GM23248 (cell line): Measurements from ENCODE around the gene HK1. TPM values are rescaled to one million over a fixed set of nuclear protein-coding genes. Genes with fewer than 3 reads are reported as not detected.

Experiments
- DNase-seq: peaks from one replicate; pipeline ENCODE4 v3.0.0-alpha.2; 2015
- H2AFZ ChIP-seq: fragments of 200-600 bp; sonication (generic); 2 replicates; pipeline ENCODE4 v1.6.1; 2016; ENCODE audit warnings: antibody characterized with exemption
- H3F3A ChIP-seq: fragments of 200-600 bp; sonication (generic); 2 replicates; pipeline ENCODE4 v1.6.1; 2016; ENCODE audit warnings: mild to moderate bottlenecking, antibody characterized with exemption, mixed run types; ENCODE audit not compliant: insufficient read depth
- H3K27ac ChIP-seq: fragments of 200-600 bp; sonication (generic); 2 replicates; pipeline ENCODE4 v1.5.1; 2016; ENCODE audit warnings: mild to moderate bottlenecking
- H3K27me3 ChIP-seq: fragments of 200-600 bp; sonication (generic); replicated peaks from 2 replicates; pipeline ENCODE4 v1.6.1; 2016; ENCODE audit warnings: mild to moderate bottlenecking; ENCODE audit not compliant: insufficient read depth
- H3K36me3 ChIP-seq: fragments of 200-600 bp; sonication (generic); 2 replicates; pipeline ENCODE4 v1.6.1; 2016; ENCODE audit warnings: low read depth, mild to moderate bottlenecking
- H3K4me1 ChIP-seq: fragments of 200-600 bp; sonication (generic); 2 replicates; pipeline ENCODE4 v1.6.1; 2016; ENCODE audit warnings: mild to moderate bottlenecking; ENCODE audit not compliant: insufficient read depth
- H3K4me2 ChIP-seq: fragments of 200-600 bp; sonication (generic); one replicate; pipeline ENCODE4 v1.6.1; 2016; ENCODE audit warnings: mild to moderate bottlenecking; ENCODE audit not compliant: unreplicated experiment
- H3K4me3 ChIP-seq: fragments of 200-600 bp; sonication (generic); 2 replicates; pipeline ENCODE4 v1.5.1; 2016; ENCODE audit warnings: mild to moderate bottlenecking
- H3K79me2 ChIP-seq: fragments of 200-600 bp; sonication (generic); 2 replicates; pipeline ENCODE4 v1.6.1; 2016; ENCODE audit warnings: mild to moderate bottlenecking; ENCODE audit not compliant: insufficient read depth
- H3K9ac ChIP-seq: fragments of 200-600 bp; sonication (generic); 2 replicates; pipeline ENCODE4 v1.6.1; 2016; ENCODE audit warnings: mild to moderate bottlenecking
- H3K9me2 ChIP-seq: fragments of 200-600 bp; sonication (generic); 2 replicates; pipeline ENCODE4 v1.6.1; 2016; ENCODE audit warnings: mixed run types, mild to moderate bottlenecking, moderate library complexity; ENCODE audit not compliant: insufficient read depth
- H3K9me3 ChIP-seq: fragments of 200-600 bp; sonication (generic); one replicate; pipeline ENCODE4 v1.6.1; 2017; ENCODE audit warnings: low read depth
- H4K20me1 ChIP-seq: fragments of 200-600 bp; sonication (generic); 2 replicates; pipeline ENCODE4 v1.6.0; 2016; ENCODE audit not compliant: insufficient read depth
- EZH2 ChIP-seq: fragments of 200-600 bp; sonication (generic); IDR thresholded peaks from 2 replicates; pipeline ENCODE4 v1.6.1; 2018; ENCODE audit warnings: antibody characterized with exemption, mild to moderate bottlenecking; ENCODE audit not compliant: insufficient read depth, poor library complexity, severe bottlenecking
- EZH2phosphoT487 ChIP-seq: fragments of 200-600 bp; sonication (generic); IDR thresholded peaks from 2 replicates; pipeline ENCODE4 v1.6.1; 2018; ENCODE audit warnings: antibody characterized with exemption, moderate library complexity, mild to moderate bottlenecking, low read depth; ENCODE audit not compliant: insufficient read depth
- WGBS, 2 experiments: methylation state at CpG; one replicate each; pipeline ENCODE4 v1.1.6; 2015 to 2017; ENCODE audit warnings: low lambda C conversion rate in 2 of 2, low coverage in 1 of 2; ENCODE audit errors: missing lambda C conversion rate in 2 of 2; 5-methylcytosine and 5-hydroxymethylcytosine counted together
- in situ Hi-C: fragments of 300-500 bp; cut with MboI; formaldehyde crosslinking; loops from 2 replicates; pipeline ENCODE4 v1.15.0; 2020
- polyA plus RNA-seq: library from polyadenylated mRNA; unstranded; fragments of >200 nt; fragmentation: Nextera tagmentation; extraction: Ambion mirVana; gene quantifications from 2 replicates; pipeline ENCODE4 v1.2.1, GENCODE V29; 2016
- total RNA-seq: library from RNA; depleted of rRNA; stranded (reverse); fragments of >200 nt; shearing (Covaris generic); gene quantifications from 2 replicates; pipeline ENCODE4 v1.2.3, GENCODE V29; 2014

Gene HK1
- total and polyA plus RNA-seq, 2 experiments from 2014 or later: 96.6 to 134 TPM

- Histone ChIP-seq H4K20me1 (no peaks in the 10 kb centered on the region), H3K79me2 (no peaks in the 10 kb centered on the region), H3K27ac (no peak overlapping the region), H2AFZ (no peak overlapping the region), H3K4me3 (no peak overlapping the region), H3K9ac (no peak overlapping the region), H3K9me2 (no peaks in the 10 kb centered on the region), H3K4me1 (no peaks in the 10 kb centered on the region), H3K9me3 (no peaks in the 10 kb centered on the region), H3F3A (no peaks in the 10 kb centered on the region), H3K4me2 (no peak overlapping the region), H3K27me3 (no peaks in the 10 kb centered on the region), H3K36me3 (no peaks in the 10 kb centered on the region)
- in situ Hi-C loops: no loop called here
- DNase-seq: peak; percentile 13
- 80 to 81% methylated on average over 14 of the region's 14 CpGs for WGBS, 2 experiments
- TF ChIP-seq EZH2 (no peak), EZH2phosphoT487 (no peak)
Observed at GRCh38 chr10:69268761-69269416, 9.4 kb upstream of the HK1 start.

GRCh38 chr10:69269761-69270160 lies 8.5 kb upstream of the HK1 start:
- Histone ChIP-seq H4K20me1 (no peaks in the 10 kb centered on the region), H3K4me1 (no peaks in the 10 kb centered on the region), H2AFZ (no peak overlapping the region), H3K79me2 (no peaks in the 10 kb centered on the region), H3K9me2 (no peaks in the 10 kb centered on the region), H3K36me3 (no peaks in the 10 kb centered on the region), H3F3A (no peaks in the 10 kb centered on the region), H3K9me3 (no peaks in the 10 kb centered on the region), H3K27me3 (no peaks in the 10 kb centered on the region), H3K4me3 (no peak overlapping the region), H3K4me2 (no peak overlapping the region), H3K9ac (no peak overlapping the region), H3K27ac (no peak overlapping the region)
- in situ Hi-C loops: no loop called here
- peak; percentile 42 for DNase-seq
- TF ChIP-seq EZH2phosphoT487: no peak
- TF ChIP-seq EZH2: no peak
- WGBS, 2 experiments: 29 to 45% methylated on average over 2 of the region's 2 CpGs

DNA sequence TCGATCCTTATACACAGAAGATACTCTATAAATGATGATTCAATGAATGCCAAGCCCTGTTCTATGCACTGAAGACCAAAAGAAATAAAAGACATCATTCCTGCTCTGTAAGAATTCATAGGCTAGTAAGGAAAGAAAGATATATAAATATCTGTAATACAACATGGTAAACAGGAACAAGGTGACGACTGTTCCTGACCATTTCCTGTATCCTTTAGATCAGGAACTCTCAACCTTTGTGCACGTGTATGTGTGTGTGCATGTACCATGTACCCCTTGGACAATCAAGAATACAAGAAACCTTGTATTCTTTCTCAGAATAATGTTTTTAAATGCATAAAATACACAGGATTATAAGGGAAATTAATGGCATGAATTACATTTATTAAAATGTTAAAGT lies 7.3 kb upstream of the HK1 start:
- Histone ChIP-seq H3K9ac (no peak overlapping the region), H3K9me2 (no peaks in the 10 kb centered on the region), H3K4me1 (no peaks in the 10 kb centered on the region), H3K79me2 (no peaks in the 10 kb centered on the region), H3K4me2 (no peak overlapping the region), H3K9me3 (no peaks in the 10 kb centered on the region), H3K27ac (no peak overlapping the region), H3K36me3 (no peaks in the 10 kb centered on the region), H3K4me3 (no peak overlapping the region), H2AFZ (no peak overlapping the region), H3K27me3 (no peaks in the 10 kb centered on the region), H3F3A (no peaks in the 10 kb centered on the region), H4K20me1 (no peaks in the 10 kb centered on the region)
- in situ Hi-C loops: no loop called here
- 72 to 73% methylated on average over 3 of the region's 3 CpGs for WGBS, 2 experiments
- no peak for DNase-seq
- no peak for TF ChIP-seq EZH2
- TF ChIP-seq EZH2phosphoT487: no peak

- no peak overlapping the region for H3K9ac ChIP-seq
- H3K4me1 ChIP-seq: no peaks in the 10 kb centered on the region
- no peaks in the 10 kb centered on the region for H3K27me3 ChIP-seq
- no peak overlapping the region for H3K27ac ChIP-seq
- H3K4me3 ChIP-seq: no peak overlapping the region
- in situ Hi-C loops: no loop called here
- TF ChIP-seq EZH2 (no peak), EZH2phosphoT487 (no peak)
- DNase-seq: no peak
- no peaks in the 10 kb centered on the region for H3F3A ChIP-seq
- no peaks in the 10 kb centered on the region for H3K9me2 ChIP-seq
- no peak overlapping the region for H3K4me2 ChIP-seq
- no peaks in the 10 kb centered on the region for H4K20me1 ChIP-seq
- no peaks in the 10 kb centered on the region for H3K79me2 ChIP-seq
- H3K36me3 ChIP-seq: no peaks in the 10 kb centered on the region
- no peak overlapping the region for H2AFZ ChIP-seq
- 91 to 100% methylated on average over 1 of the region's 1 CpG for WGBS, 2 experiments
- no peaks in the 10 kb centered on the region for H3K9me3 ChIP-seq
Observed at GRCh38 chr10:69272624-69273023, 5.7 kb upstream of the HK1 start.
